SU-DHL-6 (cell line): ENCODE data around the gene HHAT.

Source experiments
- CTCF ChIP-seq: fragments of 200-600 bp; sonication (generic); IDR thresholded peaks from one replicate; pipeline ENCODE4 v1.5.1; 2017; ENCODE audit warnings: antibody characterized with exemption, mild to moderate bottlenecking, low read length, moderate library complexity; ENCODE audit not compliant: insufficient read depth, poor library complexity, severe bottlenecking
- EZH2phosphoT487 ChIP-seq: fragments of 200-600 bp; sonication (generic), shearing (Covaris generic); conservative IDR thresholded peaks from 2 replicates; pipeline ENCODE4 v1.6.1; 2018; ENCODE audit warnings: mild to moderate bottlenecking, antibody characterized with exemption, low read length, moderate library complexity, mixed read lengths

- TF ChIP-seq CTCF (no peak), EZH2phosphoT487 (no peak)
Observed at GRCh38 chr1:210445931-210446330, 117.2 kb downstream of the HHAT start.
